Measurements from ENCODE around the gene VARS2.

Gene VARS2

DNA sequence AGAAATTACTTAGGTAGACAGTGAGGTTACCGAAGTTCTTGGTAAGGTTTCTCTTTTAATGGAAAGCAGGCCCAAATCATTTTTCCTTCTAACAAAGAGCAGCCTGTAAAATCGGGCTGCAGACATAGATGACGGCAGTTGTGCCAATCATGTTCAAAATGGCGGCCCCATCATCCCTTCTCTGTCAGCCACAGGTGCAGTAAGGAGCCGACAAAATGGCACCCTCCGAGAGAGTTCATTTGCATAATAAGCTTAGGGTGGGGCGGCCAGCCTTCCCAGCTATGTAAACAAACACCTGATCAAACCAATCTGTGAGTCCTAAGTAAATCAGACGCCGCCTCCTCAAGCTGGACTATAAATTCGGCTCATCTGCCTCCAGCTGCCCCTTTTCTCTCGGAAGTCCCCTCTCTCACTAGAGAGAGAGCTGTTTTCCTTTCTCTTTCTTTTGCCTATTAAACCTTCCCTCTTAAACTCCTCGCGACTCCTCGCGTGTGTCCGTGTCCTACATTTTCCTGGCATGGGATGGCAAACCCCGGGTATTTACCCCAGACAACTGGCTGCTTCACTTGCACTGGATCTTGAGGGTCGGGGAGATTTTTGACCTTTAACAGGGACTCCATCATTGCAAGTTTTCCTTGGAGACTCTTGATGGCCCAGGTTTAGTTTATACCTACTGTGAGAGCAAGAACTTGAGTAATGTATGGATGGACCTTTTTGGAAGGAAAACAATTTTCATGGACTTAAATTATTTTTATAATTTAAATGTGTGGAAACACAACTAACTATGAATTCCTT lies 38.6 kb upstream of the VARS2 start:
- H3K27ac ChIP-seq: no peak overlapping the region
- DNase-seq: peak; percentile 70
- H3K27me3 ChIP-seq (ENCODE audit: insufficient read depth, low read depth, severe bottlenecking): no peaks in the 10 kb centered on the region
- H3K9me3 ChIP-seq (ENCODE audit: severe bottlenecking): peaks cover 23% of the 10 kb centered on the region
- TF ChIP-seq, protein P1, sequence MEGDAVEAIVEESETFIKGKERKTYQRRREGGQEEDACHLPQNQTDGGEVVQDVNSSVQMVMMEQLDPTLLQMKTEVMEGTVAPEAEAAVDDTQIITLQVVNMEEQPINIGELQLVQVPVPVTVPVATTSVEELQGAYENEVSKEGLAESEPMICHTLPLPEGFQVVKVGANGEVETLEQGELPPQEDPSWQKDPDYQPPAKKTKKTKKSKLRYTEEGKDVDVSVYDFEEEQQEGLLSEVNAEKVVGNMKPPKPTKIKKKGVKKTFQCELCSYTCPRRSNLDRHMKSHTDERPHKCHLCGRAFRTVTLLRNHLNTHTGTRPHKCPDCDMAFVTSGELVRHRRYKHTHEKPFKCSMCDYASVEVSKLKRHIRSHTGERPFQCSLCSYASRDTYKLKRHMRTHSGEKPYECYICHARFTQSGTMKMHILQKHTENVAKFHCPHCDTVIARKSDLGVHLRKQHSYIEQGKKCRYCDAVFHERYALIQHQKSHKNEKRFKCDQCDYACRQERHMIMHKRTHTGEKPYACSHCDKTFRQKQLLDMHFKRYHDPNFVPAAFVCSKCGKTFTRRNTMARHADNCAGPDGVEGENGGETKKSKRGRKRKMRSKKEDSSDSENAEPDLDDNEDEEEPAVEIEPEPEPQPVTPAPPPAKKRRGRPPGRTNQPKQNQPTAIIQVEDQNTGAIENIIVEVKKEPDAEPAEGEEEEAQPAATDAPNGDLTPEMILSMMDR (IDR thresholded peaks at IDR 0.05; ENCODE audit: low read depth, low read length): no peak
- no peak overlapping the region for H3K4me3 ChIP-seq (ENCODE audit: low read depth, low read length)
- H3K36me3 ChIP-seq: no peaks in the 10 kb centered on the region

DNA sequence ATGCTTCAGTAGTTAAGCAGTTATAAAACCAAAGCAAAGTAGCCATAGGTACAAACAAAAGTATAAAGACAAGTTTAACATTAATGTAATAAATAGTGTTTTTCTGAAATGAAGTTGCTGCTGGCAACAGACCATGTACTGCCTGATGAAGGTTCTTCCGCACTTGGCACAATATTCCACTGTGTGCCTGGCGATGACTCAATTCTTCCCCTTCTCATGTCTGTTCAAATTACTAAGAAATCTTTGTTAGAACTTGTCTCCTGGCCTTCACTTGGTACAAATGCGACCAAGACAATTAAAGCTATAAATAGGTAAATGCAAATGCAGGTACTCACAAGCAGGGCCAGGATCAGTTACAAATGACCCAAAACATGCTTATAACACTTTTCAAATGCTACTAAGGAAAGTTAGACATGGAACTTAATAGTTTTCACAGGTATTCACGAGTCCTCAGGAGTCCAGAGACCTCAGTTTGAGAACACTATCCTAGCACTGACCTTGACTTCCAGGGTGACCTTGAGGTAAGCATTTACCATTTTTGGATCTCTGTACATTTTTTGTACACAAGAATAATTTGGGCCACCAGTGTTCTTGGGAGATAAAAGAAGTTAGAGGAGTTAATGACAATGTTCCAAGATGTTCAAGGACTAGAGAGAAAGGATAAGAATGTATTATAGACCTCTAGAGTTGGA lies 37.9 kb upstream of the VARS2 start:
- H3K27me3 ChIP-seq (ENCODE audit: insufficient read depth, low read depth, severe bottlenecking): no peaks in the 10 kb centered on the region
- H3K9me3 ChIP-seq (ENCODE audit: severe bottlenecking): peaks cover 19% of the 10 kb centered on the region
- no peak for DNase-seq
- TF ChIP-seq, protein P1 (IDR thresholded peaks at IDR 0.05; ENCODE audit: low read depth, low read length): no peak
- no peaks in the 10 kb centered on the region for H3K36me3 ChIP-seq
- no peak overlapping the region for H3K4me3 ChIP-seq (ENCODE audit: low read depth, low read length)
- no peak overlapping the region for H3K27ac ChIP-seq

DNA sequence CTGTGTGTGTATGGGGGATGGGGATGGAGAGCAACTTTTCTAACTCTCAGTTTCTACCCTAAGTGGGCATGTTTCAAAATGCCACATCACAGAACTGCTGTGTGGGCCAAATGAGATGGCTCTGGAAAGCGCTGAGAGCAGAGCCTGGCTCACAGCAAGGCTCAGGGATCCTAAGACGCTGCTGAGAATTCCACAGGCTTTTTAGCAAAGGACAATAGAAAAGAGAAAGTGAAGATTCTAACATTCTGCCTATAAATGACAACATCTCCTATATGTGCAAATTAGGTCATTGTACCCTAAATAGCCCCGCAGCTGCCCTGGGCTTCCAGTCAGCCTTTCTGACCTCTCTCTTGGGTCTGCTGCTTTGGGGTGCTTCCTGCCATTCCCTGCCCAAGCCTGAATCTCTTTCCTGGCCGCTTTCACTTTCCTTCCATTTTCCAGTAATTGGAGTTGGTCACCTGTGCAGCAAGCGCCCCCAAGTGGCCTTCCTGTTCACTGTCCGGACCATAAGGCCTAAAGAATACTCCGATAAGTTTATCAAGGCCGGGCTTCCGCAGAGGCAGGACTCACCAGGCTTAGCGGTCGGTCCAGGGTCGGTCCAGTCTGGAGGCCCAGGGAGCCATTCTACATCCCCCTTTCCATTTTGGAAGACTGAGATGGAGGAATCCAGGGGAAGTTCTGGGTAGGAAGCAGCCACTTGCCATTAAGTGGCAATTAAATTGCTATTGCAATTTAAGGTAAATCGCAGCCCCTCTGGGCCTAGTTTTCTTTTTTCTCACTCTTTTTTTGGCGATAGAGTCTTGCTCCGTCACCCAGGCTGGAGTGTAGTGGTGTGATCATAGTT lies 36.4 kb upstream of the VARS2 start:
- TF ChIP-seq, protein P1 (IDR thresholded peaks at IDR 0.05; ENCODE audit: low read depth, low read length): peak; percentile 91
- H3K27me3 ChIP-seq (ENCODE audit: insufficient read depth, low read depth, severe bottlenecking): no peaks in the 10 kb centered on the region
- no peaks in the 10 kb centered on the region for H3K36me3 ChIP-seq
- DNase-seq: peak; percentile 94
- H3K9me3 ChIP-seq (ENCODE audit: severe bottlenecking): peaks cover 8% of the 10 kb centered on the region
- no peak overlapping the region for H3K4me3 ChIP-seq (ENCODE audit: low read depth, low read length)
- no peak overlapping the region for H3K27ac ChIP-seq

DNA sequence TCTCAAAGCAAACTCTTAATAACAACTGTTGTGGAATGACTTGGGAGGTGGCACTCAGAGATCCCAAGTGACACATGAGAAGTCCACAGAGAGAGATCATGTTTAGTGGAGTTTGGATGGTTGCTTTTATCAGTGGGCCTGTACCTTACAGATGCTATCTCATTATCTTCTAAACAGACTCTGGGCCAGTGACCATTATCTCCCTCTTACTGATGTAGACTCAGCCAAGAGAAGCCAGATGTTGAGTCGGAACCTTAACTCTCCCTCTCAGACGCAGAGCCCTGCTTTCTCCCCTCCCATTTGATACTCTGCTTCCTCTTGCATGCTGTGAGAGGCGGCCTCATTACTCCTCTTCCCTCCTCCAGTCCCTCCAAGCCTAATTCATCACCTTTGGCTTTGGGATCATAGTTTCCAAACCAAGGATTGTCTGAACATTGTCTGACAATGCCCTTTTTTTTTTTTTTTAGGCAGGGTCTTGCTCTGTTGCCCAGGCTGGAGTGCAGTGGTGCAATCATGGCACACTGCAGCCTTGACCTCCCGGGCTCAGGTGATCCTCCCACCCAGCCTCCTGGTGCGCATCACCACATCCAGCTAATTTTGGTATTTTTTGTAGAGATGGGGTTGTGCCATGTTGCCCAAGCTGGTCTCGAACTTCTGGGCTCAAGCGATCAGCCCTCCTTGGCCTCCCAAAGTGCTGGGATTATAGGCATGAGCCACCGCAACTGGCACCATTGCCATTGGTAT lies 34.2 kb upstream of the VARS2 start:
- Histone ChIP-seq H3K27ac (no peak overlapping the region), H3K4me3 (ENCODE audit: low read depth, low read length) (no peak overlapping the region), H3K36me3 (no peaks in the 10 kb centered on the region), H3K27me3 (ENCODE audit: insufficient read depth, low read depth, severe bottlenecking) (no peaks in the 10 kb centered on the region), H3K9me3 (ENCODE audit: severe bottlenecking) (peaks cover 3% of the 10 kb centered on the region)
- TF ChIP-seq, protein P1 (IDR thresholded peaks at IDR 0.05; ENCODE audit: low read depth, low read length): no peak
- no peak for DNase-seq

GRCh38 chr6:30880698-30881252 lies 33.3 kb upstream of the VARS2 start:
- H3K9me3 ChIP-seq (ENCODE audit: severe bottlenecking): no peaks in the 10 kb centered on the region
- H3K27ac ChIP-seq: peak overlapping the region; percentile 7; the same call in 1 of the 2 replicates
- H3K27me3 ChIP-seq (ENCODE audit: insufficient read depth, low read depth, severe bottlenecking): no peaks in the 10 kb centered on the region
- TF ChIP-seq, protein P1 (IDR thresholded peaks at IDR 0.05; ENCODE audit: low read depth, low read length): no peak
- peak overlapping the region; percentile 30 for H3K4me3 ChIP-seq (ENCODE audit: low read depth, low read length)
- peaks cover 2% of the 10 kb centered on the region for H3K36me3 ChIP-seq
- DNase-seq: peak; percentile 68

All from WERI-Rb-1 (cell line).